ENCODE data around the gene MDH1. TPM values are rescaled to one million over a fixed set of nuclear protein-coding genes. Genes with fewer than 3 reads are reported as not detected.
A peak's percentile ranks its signal among the peaks of the same experiment; 100 is the strongest.

The MDH1 gene
- total RNA-seq, 1 donor from 2014 or later, result 124 TPM

- Histone ChIP-seq H3K4me1 (no peaks in the 10 kb centered on the region), H3K27ac (no peak overlapping the region), H3K9me3 (no peaks in the 10 kb centered on the region), H3K36me3 (no peaks in the 10 kb centered on the region), H3K4me3 (no peak overlapping the region), H3K27me3 (no peaks in the 10 kb centered on the region)
- intact Hi-C loops (cut with DNase I), result no loop called here
- TF ChIP-seq POLR2AphosphoS5 (IDR thresholded peaks at IDR 0.05; ENCODE audit: insufficient read depth in 1 of 2, low read depth in 1 of 2) (no peak), CTCF (IDR thresholded peaks at IDR 0.05) (no peak), POLR2A (IDR thresholded peaks at IDR 0.05) (no peak)
- no peak for DNase-seq (ENCODE audit: extremely low spot score in 2 of 2)
Measured at GRCh38 chr2:63578767-63579166, 10.0 kb upstream of the MDH1 start.

GRCh38 chr2:63580651-63581297 is 8.0 kb upstream of the MDH1 start:
- Histone ChIP-seq H3K4me3 (no peak overlapping the region), H3K27ac (no peak overlapping the region)
- no peak for TF ChIP-seq CTCF (IDR thresholded peaks at IDR 0.05)
- no peak for TF ChIP-seq POLR2A (IDR thresholded peaks at IDR 0.05)
- no peak for TF ChIP-seq POLR2AphosphoS5 (IDR thresholded peaks at IDR 0.05; ENCODE audit: insufficient read depth in 1 of 2, low read depth in 1 of 2)

GRCh38 chr2:63581298-63581961 is 7.3 kb upstream of the MDH1 start:
- Histone ChIP-seq H3K27ac (no peak overlapping the region), H3K4me3 (no peak overlapping the region)
- DNase-seq (ENCODE audit: extremely low spot score in 2 of 2), result no peak

More at GRCh38 chr2:63580651-63581297, 8.0 kb upstream of the MDH1 start:
- H3K36me3 ChIP-seq, result no peaks in the 10 kb centered on the region
- intact Hi-C loops (cut with DNase I), result no loop called here
- DNase-seq (ENCODE audit: extremely low spot score in 2 of 2), result no peak
- no peaks in the 10 kb centered on the region for H3K9me3 ChIP-seq
- H3K4me1 ChIP-seq, result no peaks in the 10 kb centered on the region
- H3K27me3 ChIP-seq, result no peaks in the 10 kb centered on the region

GRCh38 chr2:63582873-63583272 is 5.9 kb upstream of the MDH1 start:
- no peak overlapping the region for H3K27ac ChIP-seq
- H3K36me3 ChIP-seq, result no peaks in the 10 kb centered on the region
- no peaks in the 10 kb centered on the region for H3K9me3 ChIP-seq
- TF ChIP-seq CTCF (IDR thresholded peaks at IDR 0.05) (no peak), POLR2AphosphoS5 (IDR thresholded peaks at IDR 0.05; ENCODE audit: insufficient read depth in 1 of 2, low read depth in 1 of 2) (no peak), POLR2A (IDR thresholded peaks at IDR 0.05) (no peak)
- no peak overlapping the region for H3K4me3 ChIP-seq
- no peaks in the 10 kb centered on the region for H3K27me3 ChIP-seq
- intact Hi-C loops (cut with DNase I), result no loop called here
- H3K4me1 ChIP-seq, result peaks cover 15% of the 10 kb centered on the region
- no peak for DNase-seq (ENCODE audit: extremely low spot score in 2 of 2)

More at GRCh38 chr2:63581298-63581961, 7.3 kb upstream of the MDH1 start:
- H3K27me3 ChIP-seq, result no peaks in the 10 kb centered on the region
- peaks cover under 1% of the 10 kb centered on the region for H3K4me1 ChIP-seq
- no peaks in the 10 kb centered on the region for H3K36me3 ChIP-seq
- H3K9me3 ChIP-seq, result no peaks in the 10 kb centered on the region
- intact Hi-C loops (cut with DNase I), result no loop called here
- no peak for TF ChIP-seq CTCF (IDR thresholded peaks at IDR 0.05)

GRCh38 chr2:63587814-63588384 is 864 bp upstream of the MDH1 start:
- Histone ChIP-seq H3K27me3 (no peaks in the 10 kb centered on the region), H3K9me3 (no peaks in the 10 kb centered on the region), H3K27ac (peak overlapping the region; percentile 72), H3K4me3 (peak overlapping the region; percentile 74 to 92), H3K4me1 (peaks cover 39% of the 10 kb centered on the region), H3K36me3 (no peaks in the 10 kb centered on the region)
- no peak for TF ChIP-seq POLR2AphosphoS5 (IDR thresholded peaks at IDR 0.05; ENCODE audit: insufficient read depth in 1 of 2, low read depth in 1 of 2)
- no peak for TF ChIP-seq POLR2A (IDR thresholded peaks at IDR 0.05)
- no peak for TF ChIP-seq CTCF (IDR thresholded peaks at IDR 0.05)
- DNase-seq (ENCODE audit: extremely low spot score in 2 of 2), result no peak
- intact Hi-C loops (cut with DNase I), result no loop called here

Measured in vagina (tissue), 2 donors.